ENCODE data around the gene PRKAG2.

DNA sequence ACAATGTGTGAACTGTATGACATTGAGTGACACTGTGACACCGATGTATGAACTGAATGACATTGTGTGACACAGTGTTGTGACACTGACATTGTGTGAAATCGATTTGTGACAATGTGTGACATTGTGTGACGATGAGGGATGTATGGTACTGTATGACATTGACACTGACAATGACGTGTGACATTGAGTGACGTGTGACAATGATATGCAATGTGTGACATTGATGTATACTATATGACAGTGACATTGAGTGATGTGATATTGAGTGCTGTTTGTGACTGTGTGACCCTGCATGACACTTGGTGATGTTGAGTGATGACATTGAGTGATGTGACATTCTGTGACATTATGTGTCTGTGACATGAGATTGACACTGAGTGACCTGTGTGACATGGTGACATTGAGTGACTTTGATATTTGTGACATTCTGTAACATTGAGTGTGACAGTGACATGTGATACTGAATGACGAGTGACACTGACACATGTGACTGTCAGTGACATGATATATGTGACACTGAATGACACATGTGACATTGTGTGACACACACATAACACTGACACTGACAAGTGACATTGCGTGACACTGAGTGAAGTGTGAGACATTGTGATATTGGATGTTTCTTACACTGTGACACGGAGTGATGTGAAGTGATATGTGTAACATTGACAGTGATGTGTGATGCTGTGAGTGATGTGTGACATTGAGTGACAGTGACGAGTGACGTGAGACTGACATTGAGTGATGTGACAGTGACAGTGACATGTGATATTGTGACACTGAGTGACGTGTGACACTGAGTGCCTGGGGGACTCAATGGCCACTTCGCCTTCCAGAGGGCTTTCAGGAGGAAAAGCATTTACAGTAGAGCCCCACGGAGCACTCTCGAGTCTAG lies 167.5 kb downstream of the PRKAG2 start:
- TF ChIP-seq EZH2phosphoT487 (IDR thresholded peaks at IDR 0.05; ENCODE audit: borderline replicate concordance, low read length), result no peak
- TF ChIP-seq, protein P1, sequence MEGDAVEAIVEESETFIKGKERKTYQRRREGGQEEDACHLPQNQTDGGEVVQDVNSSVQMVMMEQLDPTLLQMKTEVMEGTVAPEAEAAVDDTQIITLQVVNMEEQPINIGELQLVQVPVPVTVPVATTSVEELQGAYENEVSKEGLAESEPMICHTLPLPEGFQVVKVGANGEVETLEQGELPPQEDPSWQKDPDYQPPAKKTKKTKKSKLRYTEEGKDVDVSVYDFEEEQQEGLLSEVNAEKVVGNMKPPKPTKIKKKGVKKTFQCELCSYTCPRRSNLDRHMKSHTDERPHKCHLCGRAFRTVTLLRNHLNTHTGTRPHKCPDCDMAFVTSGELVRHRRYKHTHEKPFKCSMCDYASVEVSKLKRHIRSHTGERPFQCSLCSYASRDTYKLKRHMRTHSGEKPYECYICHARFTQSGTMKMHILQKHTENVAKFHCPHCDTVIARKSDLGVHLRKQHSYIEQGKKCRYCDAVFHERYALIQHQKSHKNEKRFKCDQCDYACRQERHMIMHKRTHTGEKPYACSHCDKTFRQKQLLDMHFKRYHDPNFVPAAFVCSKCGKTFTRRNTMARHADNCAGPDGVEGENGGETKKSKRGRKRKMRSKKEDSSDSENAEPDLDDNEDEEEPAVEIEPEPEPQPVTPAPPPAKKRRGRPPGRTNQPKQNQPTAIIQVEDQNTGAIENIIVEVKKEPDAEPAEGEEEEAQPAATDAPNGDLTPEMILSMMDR (conservative IDR thresholded peaks at IDR 0.05; ENCODE audit: low read depth, low read length), result no peak
- TF ChIP-seq EZH2 (IDR thresholded peaks at IDR 0.05; ENCODE audit: low read length, unreplicated experiment), result no peak

Measured in PC-3 (cell line).